H1 (cell line): ENCODE data around the gene TRABD2B. TPM values are rescaled to one million over a fixed set of nuclear protein-coding genes. Genes with fewer than 3 reads are reported as not detected.

Experiments used
- CTCF ChIA-PET: fragments of 300-600 bp; sonication (Branson Sonifier 250); formaldehyde crosslinking; loops from one replicate; lab custom pipeline; 2021; ENCODE audit not compliant: partially characterized antibody; lab: Charles Lee
- POLR2A ChIA-PET: fragments of 300-600 bp; sonication (Branson Sonifier 250); formaldehyde crosslinking; loops from one replicate; lab custom pipeline; 2021; ENCODE audit warnings: inconsistent platforms; ENCODE audit not compliant: partially characterized antibody; lab: Charles Lee
- DNase-seq, 2 experiments: peaks; one replicate each; pipeline versions ENCODE4 v3.0.0 to v3.0.0-alpha.2; 2010 to 2022; ENCODE audit warnings: low spot score in 2 of 2, low read depth in 1 of 2, mixed read lengths in 1 of 2
- FAIRE-seq: peaks from 2 replicates; lab custom pipeline; 2011; peaks lifted over from hg19 to GRCh38; lab: Jason Lieb, UNC
- H2AFZ ChIP-seq: 2 replicates; pipeline ENCODE4 v1.8.1; 2012; ENCODE audit warnings: low read length, inconsistent platforms
- H2AK5ac ChIP-seq: 2 replicates; pipeline ENCODE4 v1.6.1; 2013; ENCODE audit warnings: low read depth, low read length
- H2BK120ac ChIP-seq: replicated peaks from 2 replicates; pipeline ENCODE3; 2013; ENCODE audit warnings: low read depth, low read length, inconsistent platforms
- H2BK12ac ChIP-seq: 2 replicates; pipeline ENCODE4 v1.6.1; 2013; ENCODE audit warnings: low read depth, low read length
- H2BK15ac ChIP-seq: 2 replicates; pipeline ENCODE4 v1.6.1; 2013; ENCODE audit warnings: low read length
- H2BK20ac ChIP-seq: 2 replicates; pipeline ENCODE4 v1.6.1; 2013; ENCODE audit warnings: low read length
- H2BK5ac ChIP-seq: 2 replicates; pipeline ENCODE4 v1.6.1; 2013; ENCODE audit warnings: low read depth, low read length
- H3K14ac ChIP-seq: 2 replicates; pipeline ENCODE4 v1.6.1; 2013; ENCODE audit warnings: inconsistent platforms; ENCODE audit not compliant: insufficient read length
- H3K18ac ChIP-seq: 2 replicates; pipeline ENCODE4 v1.6.1; 2013; ENCODE audit warnings: low read length; ENCODE audit errors: extremely low read depth
- H3K23ac ChIP-seq: 2 replicates; pipeline ENCODE4 v1.6.1; 2013; ENCODE audit warnings: inconsistent platforms; ENCODE audit not compliant: insufficient read length
- H3K23me2 ChIP-seq: 2 replicates; pipeline ENCODE4 v1.6.1; 2013; ENCODE audit warnings: low read depth, low read length
- H3K27ac ChIP-seq: 2 replicates; pipeline ENCODE4 v1.6.1; 2011; ENCODE audit warnings: low read depth, low read length, inconsistent platforms
- H3K27me3 ChIP-seq, 4 experiments: replicated peaks in 1 of 4; 1 replicate in 1 of 4; 2 replicates in 3 of 4; pipeline versions ENCODE4 v1.6.1 to v1.8.1; 2011 to 2013; ENCODE audit warnings: low read length in 3 of 4, mild to moderate bottlenecking in 3 of 4, inconsistent platforms in 2 of 4, mixed read lengths in 2 of 4, moderate library complexity in 1 of 4; ENCODE audit not compliant: control insufficient read depth in 3 of 4, insufficient read depth in 3 of 4; ENCODE audit errors: extremely low read depth in 1 of 4
- H3K36me3 ChIP-seq, 4 experiments: 2 replicates each; pipeline versions ENCODE4 v1.6.1 to v1.8.1; 2011 to 2013; ENCODE audit warnings: mild to moderate bottlenecking in 4 of 4, low read length in 3 of 4, moderate library complexity in 2 of 4, control low read depth in 1 of 4, inconsistent platforms in 1 of 4; ENCODE audit not compliant: insufficient read depth in 4 of 4, control insufficient read depth in 2 of 4
- H3K4ac ChIP-seq: replicated peaks from 2 replicates; pipeline ENCODE3; 2013; ENCODE audit warnings: low read length, low read depth, mixed read lengths, inconsistent platforms; ENCODE audit not compliant: insufficient read length
- H3K4me1 ChIP-seq, 4 experiments: replicated peaks in 1 of 4; 1 replicate in 1 of 4; 2 replicates in 3 of 4; pipeline versions ENCODE4 v1.6.1 to v1.8.1; 2011 to 2013; ENCODE audit warnings: low read length in 3 of 4, inconsistent platforms in 2 of 4, mixed read lengths in 1 of 4; ENCODE audit not compliant: insufficient read depth in 4 of 4, control insufficient read depth in 3 of 4
- H3K4me2 ChIP-seq, 2 experiments: 2 replicates each; pipeline versions ENCODE4 v1.6.1 to v1.8.1; 2011 to 2013; ENCODE audit warnings: low read depth in 2 of 2, low read length in 2 of 2, control low read depth in 1 of 2, inconsistent platforms in 1 of 2, mild to moderate bottlenecking in 1 of 2; ENCODE audit not compliant: insufficient read depth in 1 of 2
- H3K4me3 ChIP-seq, 4 experiments: fragments of 200-600, 300-600 bp in 1 of 4; sonication (generic), shearing (Covaris generic), sonication (Bioruptor Twin) in 1 of 4; 2 replicates each; pipeline versions ENCODE4 v1.5.1 to v1.8.1; 2011 to 2016; ENCODE audit warnings: low read length in 4 of 4, low read depth in 3 of 4, control low read depth in 2 of 4, inconsistent platforms in 2 of 4, mild to moderate bottlenecking in 2 of 4, mixed read lengths in 1 of 4, moderate library complexity in 1 of 4; ENCODE audit not compliant: insufficient read depth in 2 of 4; ENCODE audit errors: extremely low read depth in 1 of 4
- H3K56ac ChIP-seq: replicated peaks from 2 replicates; pipeline ENCODE3; 2013; ENCODE audit warnings: low read depth, mild to moderate bottlenecking, mixed read lengths, low read length, inconsistent platforms; ENCODE audit not compliant: insufficient read length
- H3K79me1 ChIP-seq: 2 replicates; pipeline ENCODE4 v1.6.1; 2013; ENCODE audit warnings: low read depth, low read length, control low read depth
- H3K79me2 ChIP-seq, 2 experiments: 2 replicates each; pipeline versions ENCODE4 v1.6.1 to v1.8.1; 2012 to 2013; ENCODE audit warnings: low read length in 2 of 2, mild to moderate bottlenecking in 2 of 2, inconsistent platforms in 1 of 2; ENCODE audit not compliant: insufficient read depth in 2 of 2, control insufficient read depth in 1 of 2
- H3K9ac ChIP-seq, 4 experiments: replicated peaks in 1 of 4; 1 replicate in 1 of 4; 2 replicates in 3 of 4; pipeline versions ENCODE4 v1.6.1 to v1.8.1; 2011 to 2013; ENCODE audit warnings: low read depth in 3 of 4, low read length in 3 of 4, control low read depth in 2 of 4, mild to moderate bottlenecking in 2 of 4, moderate library complexity in 2 of 4, inconsistent platforms in 1 of 4; ENCODE audit errors: extremely low read depth in 1 of 4
- H3K9me3 ChIP-seq, 2 experiments: 2 replicates each; pipeline versions ENCODE4 v1.6.1 to v1.8.1; 2012 to 2013; ENCODE audit warnings: mild to moderate bottlenecking in 2 of 2, moderate library complexity in 2 of 2, control low read depth in 1 of 2, inconsistent platforms in 1 of 2, low read depth in 1 of 2, low read length in 1 of 2, mixed read lengths in 1 of 2; ENCODE audit not compliant: insufficient read depth in 2 of 2
- H4K20me1 ChIP-seq, 2 experiments: replicated peaks in 1 of 2; 2 replicates each; pipeline versions ENCODE3 to v1.8.1; 2011 to 2013; ENCODE audit warnings: inconsistent platforms in 2 of 2, low read length in 2 of 2, mild to moderate bottlenecking in 1 of 2; ENCODE audit not compliant: insufficient read depth in 2 of 2, control insufficient read depth in 1 of 2
- H4K5ac ChIP-seq: 2 replicates; pipeline ENCODE4 v1.6.1; 2013; ENCODE audit warnings: low read length, low read depth, mixed read lengths, inconsistent platforms; ENCODE audit not compliant: insufficient read length
- H4K8ac ChIP-seq: 2 replicates; pipeline ENCODE4 v1.8.0; 2013; ENCODE audit warnings: mild to moderate bottlenecking, moderate library complexity, low read length, inconsistent platforms; ENCODE audit not compliant: insufficient read depth; ENCODE audit errors: extremely low read depth
- H4K91ac ChIP-seq: replicated peaks from 2 replicates; pipeline ENCODE3; 2013; ENCODE audit warnings: low read length, mixed read lengths, inconsistent platforms; ENCODE audit not compliant: insufficient read length
- E2F6 ChIP-seq: IDR thresholded peaks from 2 replicates; pipeline ENCODE4 v1.6.1; 2012; ENCODE audit warnings: inconsistent platforms
- EZH2 ChIP-seq: fragments of 200-600 bp; sonication (generic); IDR thresholded peaks from 2 replicates; pipeline ENCODE4 v1.7.1; 2012; ENCODE audit warnings: low read depth, mild to moderate bottlenecking, moderate library complexity, low read length, inconsistent platforms; ENCODE audit not compliant: severe bottlenecking
- MAFK ChIP-seq: IDR thresholded peaks from 2 replicates; pipeline ENCODE4 v1.6.1; 2012; ENCODE audit warnings: low read depth, mild to moderate bottlenecking, improper control_type of control experiment, low read length
- POLR2A ChIP-seq, 2 experiments: IDR thresholded peaks; 1 replicate in 1 of 2; 2 replicates in 1 of 2; pipeline ENCODE4 v1.6.1; 2011; ENCODE audit warnings: low read depth in 2 of 2, low read length in 2 of 2, mild to moderate bottlenecking in 2 of 2; ENCODE audit errors: control extremely low read depth in 1 of 2
- RFX5 ChIP-seq: IDR thresholded peaks from 2 replicates; pipeline ENCODE4 v1.6.1; 2011; ENCODE audit warnings: low read depth, low read length, improper control_type of control experiment, borderline replicate concordance
- RXRA ChIP-seq: IDR thresholded peaks from 2 replicates; pipeline ENCODE4 v1.6.1; 2011; ENCODE audit warnings: low read depth, mild to moderate bottlenecking, low read length, moderate library complexity; ENCODE audit not compliant: insufficient read depth
- SIN3A ChIP-seq, 2 experiments: IDR thresholded peaks in 1 of 2; conservative IDR thresholded peaks in 1 of 2; 2 replicates each; pipeline ENCODE4 v1.6.1; 2011 to 2012; ENCODE audit warnings: low read length in 2 of 2, improper control_type of control experiment in 1 of 2, low read depth in 1 of 2, mild to moderate bottlenecking in 1 of 2
- WGBS, 2 experiments: shearing (Covaris generic) in 1 of 2; methylation state at CpG; one replicate each; pipeline versions ENCODE4 v1.1.6 to v1.1.7; 2013 to 2015; ENCODE audit warnings: low lambda C conversion rate in 2 of 2, mixed read lengths in 2 of 2, inconsistent platforms in 1 of 2, low coverage in 1 of 2, missing lambda C conversion rate in 1 of 2; ENCODE audit not compliant: insufficient replicate concordance in 2 of 2, insufficient coverage in 1 of 2, insufficient read length in 1 of 2; ENCODE audit errors: extremely low coverage in 1 of 2, missing lambda C conversion rate in 1 of 2; 5-methylcytosine and 5-hydroxymethylcytosine counted together
- polyA plus RNA-seq, 7 experiments: library from polyadenylated mRNA; depleted of rRNA in 3 of 7; stranded (reverse) in 5 of 7; unstranded in 2 of 7; fragments of >200 nt in 5 of 7; fragments of 200-250 nt in 2 of 7; gene quantifications; 1 replicate in 5 of 7; 2 replicates in 1 of 7; 4 replicates in 1 of 7; pipeline versions ENCODE4 v1.2.1 to v1.2.3, GENCODE V29; 2011 to 2013; ENCODE audit warnings: missing spikeins in 2 of 7, mixed read lengths in 2 of 7
- total RNA-seq: library from RNA; stranded (reverse); fragmentation: NEBNext Ultra II Directional; extraction: Animal tissue kit (Norgen Biotek cat#: 25700); gene quantifications from 2 replicates; pipeline ENCODE4 v1.2.1, GENCODE V29; 2021

Gene TRABD2B
- total and polyA plus RNA-seq, 2 of the 8 experiments (the other 6 are each of a cell fraction or from before 2014, with no cell fraction given): 0.95 to 3.4 TPM

DNA sequence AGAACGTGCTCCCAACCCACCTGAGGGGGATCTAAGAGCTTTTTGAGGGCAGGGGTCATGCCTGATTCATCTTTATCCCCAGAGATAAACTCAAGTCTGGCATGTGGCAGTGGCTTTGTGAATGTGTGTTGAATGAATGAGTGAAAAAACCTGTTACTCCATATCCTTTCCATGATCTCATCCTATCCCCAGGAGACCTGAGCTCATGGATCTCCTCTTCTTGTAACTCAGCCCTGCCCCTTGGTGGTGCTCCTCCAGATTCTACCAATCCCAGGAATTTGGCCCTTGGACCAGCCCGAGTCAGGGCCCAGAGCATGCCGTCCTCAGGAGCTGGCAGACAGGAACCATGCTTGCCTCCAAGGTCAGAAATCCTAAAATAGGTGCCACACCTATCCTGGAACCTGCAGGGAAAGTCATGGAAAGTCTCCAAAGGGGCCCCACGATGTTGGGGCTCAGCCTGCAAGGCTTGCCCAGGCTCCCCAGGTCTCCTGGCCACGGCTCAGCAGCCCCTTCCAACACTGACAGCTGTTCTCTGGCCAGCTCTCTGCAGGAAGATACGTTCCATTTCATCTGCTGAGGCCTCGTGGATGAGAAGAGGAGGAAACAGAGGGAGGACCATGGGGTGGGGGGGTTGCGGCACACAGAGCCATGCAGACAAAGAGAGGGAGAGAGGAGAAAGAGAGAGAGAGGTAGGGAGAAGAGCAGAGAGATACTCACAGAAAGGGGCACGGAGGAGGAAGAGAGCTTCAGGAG, 214.6 kb downstream of the TRABD2B start:
- Histone ChIP-seq H3K56ac (no peak overlapping the region), H4K8ac (no peak overlapping the region), H2BK15ac (no peak overlapping the region), H3K4me2 (no peak overlapping the region), H3K36me3 (no peaks in the 10 kb centered on the region), H4K5ac (no peak overlapping the region), H2BK5ac (no peak overlapping the region), H3K9ac (no peak overlapping the region), H4K20me1 (no peaks in the 10 kb centered on the region), H2AFZ (no peak overlapping the region), H3K14ac (no peak overlapping the region), H3K4me1 (peaks cover 0 to 5% (median 2%) of the 10 kb centered on the region in 4 experiments; a peak in 4 of 7 replicates), H3K4me3 (no peak overlapping the region), H3K79me1 (no peaks in the 10 kb centered on the region), H3K79me2 (no peaks in the 10 kb centered on the region), H3K23me2 (0 out of 2 replicates have a peak, but pooled peaks cover 2% of the 10 kb centered on the region), H2BK120ac (no peak overlapping the region), H2BK20ac (no peak overlapping the region), H3K4ac (no peak overlapping the region), H2AK5ac (no peak overlapping the region), H2BK12ac (no peak overlapping the region), H3K23ac (no peak overlapping the region), H4K91ac (no peak overlapping the region), H3K18ac (no peak overlapping the region), H3K27ac (no peak overlapping the region), H3K9me3 (no peaks in the 10 kb centered on the region), H3K27me3 (no peaks in the 10 kb centered on the region)
- FAIRE-seq: no peak
- TF ChIP-seq POLR2A (IDR thresholded peaks at IDR 0.05; ENCODE audit: control extremely low read depth in 1 of 2, low read depth in 2 of 2, low read length in 2 of 2) (no peak), SIN3A (conservative IDR thresholded peaks at IDR 0.05 in 1 of 2, IDR thresholded peaks at IDR 0.05 in 1 of 2; ENCODE audit: low read depth in 1 of 2, low read length in 2 of 2) (no peak), MAFK (no peak), E2F6 (no peak), RXRA (no peak), RFX5 (no peak), EZH2 (no peak)
- ChIA-PET CTCF (interaction anchor here (1.2 kb wide), 1 partner anchor 10 kb away, joined by 3 read pairs; no protein-coding TSS in a partner anchor), POLR2A (no interaction called here)
- DNase-seq: no peak
- WGBS, 2 experiments: 95% methylated on average over 9 of the region's 9 CpGs; no CpG with 5 or more reads in 1 of the 2 experiments
